Testis (tissue), 3 donors: ENCODE measurements around the gene SH3GL1. TPM values are rescaled to one million over a fixed set of nuclear protein-coding genes. Genes with fewer than 3 reads are reported as not detected.

Experiments
- DNase-seq: peaks from one replicate; pipeline ENCODE4 v3.0.0-alpha.2; 2019
- H3K27ac ChIP-seq, 2 donors: fragments of 200-600 bp; sonication (generic); one replicate each; pipeline ENCODE4 v1.5.1; 2019
- H3K27me3 ChIP-seq: fragments of 200-600 bp; sonication (generic); one replicate; pipeline ENCODE4 v1.5.1; 2019
- H3K36me3 ChIP-seq: fragments of 200-600 bp; sonication (generic); one replicate; pipeline ENCODE4 v1.5.1; 2017; ENCODE audit warnings: low read depth; ENCODE audit errors: missing control alignments
- H3K4me1 ChIP-seq: fragments of 200-600 bp; sonication (generic); one replicate; pipeline ENCODE4 v1.5.1; 2019
- H3K4me3 ChIP-seq, 2 donors: fragments of 200-600 bp; sonication (generic); one replicate each; pipeline ENCODE4 v1.5.1; 2017 to 2019
- H3K9me3 ChIP-seq: fragments of 200-600 bp; sonication (generic); one replicate; pipeline ENCODE4 v1.5.1; 2017
- CTCF ChIP-seq, 3 experiments: fragments of 450-650 bp in 2 of 3; fragments of 200-600 bp in 1 of 3; sonication (generic) in 1 of 3; IDR thresholded peaks; one replicate each; pipeline ENCODE4 v1.5.1; 2016 to 2019; ENCODE audit warnings: antibody characterized with exemption in 3 of 3, mild to moderate bottlenecking in 2 of 3, moderate library complexity in 1 of 3
- POLR2A ChIP-seq: fragments of 450-650 bp; IDR thresholded peaks from one replicate; pipeline ENCODE4 v1.6.1; 2017; ENCODE audit warnings: antibody characterized with exemption, mild to moderate bottlenecking, moderate library complexity
- WGBS, 2 donors: methylation state at CpG; one replicate each; pipeline ENCODE4 v1.1.5; 2018; 5-methylcytosine and 5-hydroxymethylcytosine counted together
- intact Hi-C: fragments of 100-400 bp; cut with DNase I; formaldehyde crosslinking; loops from one replicate; pipeline ENCODE4 v1.15.1; 2023; ENCODE audit warnings: low total_unique reads
- polyA plus RNA-seq: library from polyadenylated mRNA; stranded (reverse); fragments of 350-450 nt; fragmentation: Illumina TruSeq; extraction: RNeasy Lipid Tissue Mini Kit (QIAGEN cat#74804); gene quantifications from one replicate; pipeline ENCODE4 v1.2.3, GENCODE V29; 2014; ENCODE audit warnings: low read depth, low replicate concordance; ENCODE audit not compliant: insufficient read depth
- total RNA-seq, 2 donors: library from RNA; depleted of rRNA; stranded (reverse); fragments of >200 nt; gene quantifications; one replicate each; pipeline ENCODE4 v1.2.3, GENCODE V29; 2016

The SH3GL1 gene
- total and polyA plus RNA-seq, 3 donors from 2014 or later: 41.6 to 53.4 (median 47.3) TPM

- Histone ChIP-seq H3K27me3 (no peaks in the 10 kb centered on the region), H3K9me3 (no peaks in the 10 kb centered on the region), H3K36me3 (no peaks in the 10 kb centered on the region), H3K4me3 (no peak overlapping the region), H3K4me1 (peaks cover 2% of the 10 kb centered on the region), H3K27ac (no peak overlapping the region)
- intact Hi-C loops: no loop called here
- 89 to 91% methylated on average over 4 to 9 of the region's 9 CpGs for WGBS, 2 donors
- no peak for DNase-seq
- TF ChIP-seq POLR2A: no peak
- no peak for TF ChIP-seq CTCF (IDR thresholded peaks at IDR 0.05)
These were observed 76.7 kb downstream of the SH3GL1 start for GRCh38 chr19:4323692-4324091.

- Histone ChIP-seq H3K4me3 (no peak overlapping the region), H3K27ac (no peak overlapping the region), H3K4me1 (no peaks in the 10 kb centered on the region), H3K27me3 (no peaks in the 10 kb centered on the region), H3K9me3 (no peaks in the 10 kb centered on the region), H3K36me3 (no peaks in the 10 kb centered on the region)
- WGBS, 2 donors: 64 to 66% methylated on average over 8 to 36 of the region's 37 CpGs
- intact Hi-C loops: no loop called here
- DNase-seq: no peak
- TF ChIP-seq POLR2A (no peak), CTCF (IDR thresholded peaks at IDR 0.05) (no peak)
These were observed 77.2 kb downstream of the SH3GL1 start for GRCh38 chr19:4322942-4323665.

- WGBS, 2 donors: 92 to 97% methylated on average over 2 of the region's 2 CpGs
- no peak for DNase-seq
- H3K36me3 ChIP-seq: no peaks in the 10 kb centered on the region
- no peak for TF ChIP-seq CTCF (IDR thresholded peaks at IDR 0.05)
- TF ChIP-seq POLR2A: no peak
- H3K27ac ChIP-seq: no peak overlapping the region
- no peaks in the 10 kb centered on the region for H3K27me3 ChIP-seq
- no peak overlapping the region for H3K4me3 ChIP-seq
- intact Hi-C loops: no loop called here
- no peaks in the 10 kb centered on the region for H3K4me1 ChIP-seq
- no peaks in the 10 kb centered on the region for H3K9me3 ChIP-seq
These were observed 79.9 kb downstream of the SH3GL1 start for GRCh38 chr19:4320419-4320818.

- Histone ChIP-seq H3K9me3 (no peaks in the 10 kb centered on the region), H3K27ac (no peak overlapping the region), H3K4me1 (peaks cover 4% of the 10 kb centered on the region), H3K4me3 (no peak overlapping the region), H3K36me3 (no peaks in the 10 kb centered on the region), H3K27me3 (no peaks in the 10 kb centered on the region)
- intact Hi-C loops: no loop called here
- no peak for DNase-seq
- 91 to 94% methylated on average over 2 of the region's 2 CpGs for WGBS, 2 donors
- TF ChIP-seq POLR2A (no peak), CTCF (IDR thresholded peaks at IDR 0.05) (no peak)
These were observed 81.2 kb downstream of the SH3GL1 start for GRCh38 chr19:4319067-4319718.
